ENCODE data around the gene SAMD4B. TPM values are rescaled to one million over a fixed set of nuclear protein-coding genes. Genes with fewer than 3 reads are reported as not detected.
"Not testable (repeated sequence)": the region's sequence is repeated elsewhere in the genome, so short reads cannot be mapped to it uniquely, and the experiment has no call there.

The SAMD4B gene
- total and polyA plus RNA-seq, 10 of the 15 experiments (the other 5 are each of a cell fraction or from before 2014, with no cell fraction given) = 2.4 to 43.3 (median 23.9) TPM

DNA sequence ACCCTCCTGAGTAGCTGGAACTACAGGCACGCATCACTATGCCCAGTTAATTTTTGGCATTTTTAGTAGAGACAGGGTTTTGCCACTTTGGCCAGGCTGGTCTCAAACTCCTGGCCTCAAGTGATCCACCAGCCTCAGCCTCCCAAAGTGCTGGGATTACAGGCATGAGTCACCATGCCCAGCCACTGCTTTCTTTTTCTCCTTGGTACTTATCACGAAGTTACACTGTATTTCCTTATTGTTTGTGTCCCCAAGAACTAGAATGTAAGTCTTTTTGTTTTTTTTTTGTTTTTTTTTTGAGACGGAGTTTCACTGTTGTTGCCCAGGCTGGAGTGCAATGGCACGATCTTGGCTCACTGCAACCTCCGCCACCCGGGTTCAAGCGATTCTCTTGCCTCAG, 2.1 kb upstream of the SAMD4B start:
- H4K20me1 ChIP-seq (ENCODE audit: control insufficient read depth, insufficient read depth); H3K36me3 ChIP-seq (ENCODE audit: control insufficient read depth in 2 of 2, insufficient read depth in 2 of 2, low read length in 1 of 2); H3K4me3 ChIP-seq; H3K9ac ChIP-seq (ENCODE audit: control insufficient read depth, insufficient read depth, low read length); POLR2A ChIA-PET; FAIRE-seq; H3K27me3 ChIP-seq (replicated peaks in 1 of 2; ENCODE audit: control insufficient read depth in 2 of 2, insufficient read depth in 2 of 2, low read length in 1 of 2); SMC1A ChIA-PET (ENCODE audit: uncharacterized antibody, unreplicated experiment); ATAC-seq; H3K4me2 ChIP-seq (ENCODE audit: control insufficient read depth, insufficient read depth); BruUV-seq (replicated peaks); H2AFZ ChIP-seq (ENCODE audit: control insufficient read depth, low read depth, low read length); DNase-seq (ENCODE audit: low read depth, low spot score); H3K9me3 ChIP-seq (replicated peaks; ENCODE audit: control insufficient read depth, insufficient read depth, low read length); RAD21 ChIA-PET (ENCODE audit: unreplicated experiment); in situ Hi-C loops (cut with MboI); H3K27ac ChIP-seq (ENCODE audit: control insufficient read depth, insufficient read depth): not testable (repeated sequence)
- 93% methylated on average over 7 of the region's 7 CpGs for WGBS (ENCODE audit: insufficient coverage, insufficient replicate concordance, low lambda C conversion rate, missing lambda C conversion rate)
- Histone ChIP-seq H3K4me1 (ENCODE audit: control insufficient read depth, insufficient read depth, low read length) (peaks cover 17% of the 10 kb centered on the region), H3K79me2 (ENCODE audit: control insufficient read depth, insufficient read depth, low read length) (peaks cover 17% of the 10 kb centered on the region)
- intact Hi-C loops (cut with micrococcal nuclease; ENCODE audit: unreplicated experiment) = loop anchor here (5.0 kb wide), 1 partner anchor 192 kb away; the partner anchor contains the start of gene EID2B
- CTCF ChIA-PET = interaction anchor here (1.0 kb wide), 1 partner anchor 218 kb away, joined by 3 read pairs; no protein-coding TSS in a partner anchor

- ChIA-PET CTCF (interaction anchor here (0.6 kb wide), 1 partner anchor 693 kb away, joined by 3 read pairs; no protein-coding TSS in a partner anchor), POLR2A (interaction anchor here (1.3 to 1.4 kb wide), 2 partner anchors 50 to 509 kb away, joined by 3 to 9 read pairs; partner anchors contain the start of genes ECH1, MED29 and PAF1), SMC1A (ENCODE audit: uncharacterized antibody, unreplicated experiment) (no interaction called here), RAD21 (ENCODE audit: unreplicated experiment) (interaction anchor here (2.0 kb wide), 1 partner anchor 57 kb away, joined by 5 read pairs; no protein-coding TSS in a partner anchor)
- Histone ChIP-seq H3K9ac (ENCODE audit: control insufficient read depth, insufficient read depth, low read length) (peak overlapping the region; percentile 91), H3K79me2 (ENCODE audit: control insufficient read depth, insufficient read depth, low read length) (peaks cover 12% of the 10 kb centered on the region), H4K20me1 (ENCODE audit: control insufficient read depth, insufficient read depth) (no peaks in the 10 kb centered on the region; the same call in 1 of the 2 replicates), H3K27ac (ENCODE audit: control insufficient read depth, insufficient read depth) (peak overlapping the region; percentile 82), H2AFZ (ENCODE audit: control insufficient read depth, low read depth, low read length) (peak overlapping the region; percentile 97), H3K36me3 (ENCODE audit: control insufficient read depth in 2 of 2, insufficient read depth in 2 of 2, low read length in 1 of 2) (peaks cover 0 to 2% of the 10 kb centered on the region in 2 experiments; a peak in 1 of 4 replicates), H3K27me3 (replicated peaks in 1 of 2; ENCODE audit: control insufficient read depth in 2 of 2, insufficient read depth in 2 of 2, low read length in 1 of 2) (no peaks in the 10 kb centered on the region), H3K4me3 (peak overlapping the region; percentile 95), H3K4me2 (ENCODE audit: control insufficient read depth, insufficient read depth) (peak overlapping the region; percentile 75), H3K4me1 (ENCODE audit: control insufficient read depth, insufficient read depth, low read length) (peaks cover 15% of the 10 kb centered on the region), H3K9me3 (replicated peaks; ENCODE audit: control insufficient read depth, insufficient read depth, low read length) (no peaks in the 10 kb centered on the region)
- TF ChIP-seq ASH2L (IDR thresholded peaks at IDR 0.05; ENCODE audit: borderline replicate concordance, low read depth) (0 out of 2 replicates have a peak, but pooled peaks have one; percentile 47), HDGF (IDR thresholded peaks at IDR 0.05) (0 out of 2 replicates have a peak, but pooled peaks have one; percentile 38), NR2C1 (IDR thresholded peaks at IDR 0.05) (no peak), GATAD2B (conservative IDR thresholded peaks at IDR 0.05; ENCODE audit: low read depth) (no peak), STAT3 (IDR thresholded peaks at IDR 0.05; ENCODE audit: low read depth, low read length) (no peak)
- TF ChIP-seq, protein P1, sequence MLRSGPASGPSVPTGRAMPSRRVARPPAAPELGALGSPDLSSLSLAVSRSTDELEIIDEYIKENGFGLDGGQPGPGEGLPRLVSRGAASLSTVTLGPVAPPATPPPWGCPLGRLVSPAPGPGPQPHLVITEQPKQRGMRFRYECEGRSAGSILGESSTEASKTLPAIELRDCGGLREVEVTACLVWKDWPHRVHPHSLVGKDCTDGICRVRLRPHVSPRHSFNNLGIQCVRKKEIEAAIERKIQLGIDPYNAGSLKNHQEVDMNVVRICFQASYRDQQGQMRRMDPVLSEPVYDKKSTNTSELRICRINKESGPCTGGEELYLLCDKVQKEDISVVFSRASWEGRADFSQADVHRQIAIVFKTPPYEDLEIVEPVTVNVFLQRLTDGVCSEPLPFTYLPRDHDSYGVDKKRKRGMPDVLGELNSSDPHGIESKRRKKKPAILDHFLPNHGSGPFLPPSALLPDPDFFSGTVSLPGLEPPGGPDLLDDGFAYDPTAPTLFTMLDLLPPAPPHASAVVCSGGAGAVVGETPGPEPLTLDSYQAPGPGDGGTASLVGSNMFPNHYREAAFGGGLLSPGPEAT (IDR thresholded peaks at IDR 0.05; ENCODE audit: low read depth) = no peak
- DNase-seq (ENCODE audit: low read depth, low spot score) (no peak), ATAC-seq (peak; percentile 12), FAIRE-seq (no peak)
- WGBS (ENCODE audit: insufficient coverage, insufficient replicate concordance, low lambda C conversion rate, missing lambda C conversion rate) = 2% methylated on average over 13 of the region's 17 CpGs
- TSS peak; percentile 85 for BruUV-seq (replicated peaks)
- in situ Hi-C loops (cut with MboI) = no loop called here
- intact Hi-C loops (cut with micrococcal nuclease; ENCODE audit: unreplicated experiment) = loop anchor here (5.0 kb wide), 1 partner anchor 191 kb away; the partner anchor contains the start of gene EID2B
These were observed 997 bp upstream of the SAMD4B start for GRCh38 chr19:39341129-39341718.
